PC-3 (cell line): ENCODE results near the gene TAOK2.
A peak's percentile ranks its signal among the peaks of the same experiment; 100 is the strongest.

Source experiments
- CTCF ChIP-seq: fragments of 300-600 bp; sonication (generic); conservative IDR thresholded peaks from 2 replicates; pipeline ENCODE4 v1.5.1; 2017; ENCODE audit warnings: antibody characterized with exemption, low read depth, mild to moderate bottlenecking, low read length
- EZH2 ChIP-seq: fragments of 300-600 bp; sonication (generic); IDR thresholded peaks from one replicate; pipeline ENCODE4 v1.6.1; 2017; ENCODE audit warnings: antibody characterized with exemption, mild to moderate bottlenecking, low read length; ENCODE audit not compliant: unreplicated experiment

GRCh38 chr16:29943846-29944799 is 29.5 kb upstream of the TAOK2 start:
- TF ChIP-seq CTCF (peak; percentile 45), EZH2 (no peak)
